ENCODE results near the gene FGFRL1. TPM values are rescaled to one million over a fixed set of nuclear protein-coding genes. Genes with fewer than 3 reads are reported as not detected.

The FGFRL1 gene
- total RNA-seq, 1 experiment from 2014 or later, result 26.1 TPM

DNA sequence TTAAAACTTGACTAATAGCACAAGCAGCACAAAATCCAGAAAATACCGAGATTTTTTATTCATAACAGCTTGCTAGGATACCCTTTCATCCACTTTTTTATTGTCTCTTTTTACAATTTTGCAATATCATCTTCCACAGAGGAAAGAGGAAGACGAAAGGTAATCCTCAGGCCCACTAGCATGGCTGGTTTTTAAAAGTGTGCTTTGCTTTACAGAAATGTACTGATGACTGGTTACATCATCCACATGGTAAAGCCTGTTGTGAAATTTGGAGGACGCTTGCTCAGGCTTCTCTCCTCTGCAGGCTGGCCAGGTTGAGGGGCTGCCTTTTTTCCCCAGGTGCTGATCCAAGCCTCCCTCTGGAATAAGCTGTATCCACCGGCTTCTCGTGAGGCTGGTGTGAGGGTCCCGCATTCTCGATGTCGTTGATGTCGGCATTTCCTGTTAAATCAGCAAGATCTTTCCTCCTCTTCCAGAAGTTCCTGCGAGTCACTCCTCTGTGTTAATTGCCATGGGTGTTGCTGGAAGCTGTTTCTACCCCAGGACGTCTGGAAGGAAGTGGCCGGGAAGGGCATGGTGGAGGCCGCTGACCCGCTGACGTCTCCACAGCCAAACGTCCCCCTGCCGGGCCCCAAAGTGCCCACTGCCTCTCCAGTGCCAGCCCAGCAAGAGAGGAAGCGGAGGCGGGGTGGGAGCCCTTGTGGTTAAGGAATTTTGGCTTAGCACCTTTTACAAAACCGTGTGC lies 32.3 kb upstream of the FGFRL1 start:
- H2BK15ac ChIP-seq (ENCODE audit: low read depth, low read length), result no peak overlapping the region
- Mint-ChIP-seq H3K4me1 (peaks cover 4% of the 10 kb centered on the region in 2 experiments; a peak in 2 of 4 replicates), H3K27ac (no peak overlapping the region), H3K27me3 (ENCODE audit: low read depth) (peaks cover 49% of the 10 kb centered on the region), H3K4me3 (no peak overlapping the region), H3K9me3 (peaks cover 5 to 8% of the 10 kb centered on the region in 2 experiments; a peak in 3 of 5 replicates), H3K36me3 (ENCODE audit: insufficient read depth in 1 of 3, low read depth in 3 of 3) (no peaks in the 10 kb centered on the region)
- H3T11ph ChIP-seq (ENCODE audit: low read length), result no peak overlapping the region
- no peak overlapping the region for H4K91ac ChIP-seq (ENCODE audit: insufficient read length, low read depth, low read length)
- no CpG with 5 or more reads among the region's 20 CpGs for WGBS (ENCODE audit: extremely low coverage, insufficient read length, low lambda C conversion rate)
- no peak overlapping the region for H2BK12ac ChIP-seq (ENCODE audit: insufficient read length, low read depth, low read length)
- no peak overlapping the region for H3K4me2 ChIP-seq (ENCODE audit: insufficient read depth, insufficient read length, low read length)
- H4K5ac ChIP-seq (ENCODE audit: insufficient read length, low read depth, low read length), result no peak overlapping the region
- no peak for DNase-seq
- no peak overlapping the region for H3K27ac ChIP-seq (ENCODE audit: insufficient read length, low read depth, low read length)
- no peak overlapping the region for H3K56ac ChIP-seq (ENCODE audit: insufficient read length, low read depth, low read length)
- H3K9me3 ChIP-seq (ENCODE audit: control insufficient read depth, low read depth, low read length), result no peaks in the 10 kb centered on the region
- no peak overlapping the region for H3K4ac ChIP-seq (ENCODE audit: low read depth, low read length)
- no peaks in the 10 kb centered on the region for H3K79me2 ChIP-seq (ENCODE audit: insufficient read depth, low read length)
- no peak overlapping the region for H4K8ac ChIP-seq (replicated peaks; ENCODE audit: insufficient read length, low read depth, low read length)
- H2BK20ac ChIP-seq (ENCODE audit: low read depth, low read length, poor library complexity, severe bottlenecking), result no peak overlapping the region
- no peaks in the 10 kb centered on the region for H3K23me2 ChIP-seq (ENCODE audit: insufficient read length, low read depth, low read length, poor library complexity, severe bottlenecking)
- H3K23ac ChIP-seq (ENCODE audit: insufficient read length, low read depth, low read length), result no peak overlapping the region
- no peaks in the 10 kb centered on the region for H4K20me1 ChIP-seq (ENCODE audit: control insufficient read depth, insufficient read depth, insufficient read length)
- H3K18ac ChIP-seq (ENCODE audit: insufficient read length, low read depth, low read length), result no peak overlapping the region
- H3K14ac ChIP-seq (ENCODE audit: insufficient read depth, low read length), result no peak overlapping the region
- no peak overlapping the region for H2AFZ ChIP-seq (ENCODE audit: low read length)
- no peak overlapping the region for H2AK5ac ChIP-seq (ENCODE audit: insufficient read length, low read length)
- no peaks in the 10 kb centered on the region for H3K4me1 ChIP-seq (ENCODE audit: insufficient read depth, low read length)
- H3K79me1 ChIP-seq (ENCODE audit: insufficient read depth, low read depth, low read length, poor library complexity, severe bottlenecking), result no peaks in the 10 kb centered on the region
- H3K9ac ChIP-seq (ENCODE audit: extremely low read depth, insufficient read length, low read length), result no peak overlapping the region
- H3K27me3 ChIP-seq (ENCODE audit: insufficient read depth, low read length), result no peaks in the 10 kb centered on the region
- H2BK120ac ChIP-seq (ENCODE audit: low read depth, low read length, poor library complexity, severe bottlenecking), result no peak overlapping the region
- no peak overlapping the region for H2BK5ac ChIP-seq (ENCODE audit: insufficient read length, low read length)
- TF ChIP-seq CTCF (conservative IDR thresholded peaks at IDR 0.05), result no peak

Measured in H9 (cell line).